ENCODE data around the gene NCAPG. TPM values are rescaled to one million over a fixed set of nuclear protein-coding genes. Genes with fewer than 3 reads are reported as not detected.

NCAPG gene
- total RNA-seq, 1 donor from 2014 or later = 66.9 TPM

DNA sequence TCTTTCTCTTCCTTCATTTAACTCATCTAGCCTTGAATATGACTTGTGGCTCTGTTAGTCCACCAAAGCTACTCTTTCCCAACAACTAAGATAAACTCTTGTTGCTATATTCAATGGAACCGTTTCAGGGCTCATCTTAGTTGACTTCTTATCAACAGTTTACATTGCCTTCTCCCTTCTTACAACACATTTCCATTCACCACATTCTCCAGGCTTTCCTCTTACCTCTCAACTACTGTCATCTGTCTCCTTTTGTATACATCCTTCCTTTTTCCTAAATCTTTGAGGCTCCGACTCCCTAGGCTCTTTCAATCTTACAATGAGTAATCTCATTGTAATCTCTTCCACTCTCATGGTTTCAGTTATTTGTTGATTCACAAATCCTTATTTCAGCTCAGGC, 58.5 kb downstream of the NCAPG start:
- no peak for DNase-seq (ENCODE audit: low read depth)
- no peak for TF ChIP-seq CTCF (conservative IDR thresholded peaks at IDR 0.05; ENCODE audit: low read depth, low read length)
- H3K4me3 ChIP-seq (ENCODE audit: low read depth, low read length) = no peak overlapping the region

DNA sequence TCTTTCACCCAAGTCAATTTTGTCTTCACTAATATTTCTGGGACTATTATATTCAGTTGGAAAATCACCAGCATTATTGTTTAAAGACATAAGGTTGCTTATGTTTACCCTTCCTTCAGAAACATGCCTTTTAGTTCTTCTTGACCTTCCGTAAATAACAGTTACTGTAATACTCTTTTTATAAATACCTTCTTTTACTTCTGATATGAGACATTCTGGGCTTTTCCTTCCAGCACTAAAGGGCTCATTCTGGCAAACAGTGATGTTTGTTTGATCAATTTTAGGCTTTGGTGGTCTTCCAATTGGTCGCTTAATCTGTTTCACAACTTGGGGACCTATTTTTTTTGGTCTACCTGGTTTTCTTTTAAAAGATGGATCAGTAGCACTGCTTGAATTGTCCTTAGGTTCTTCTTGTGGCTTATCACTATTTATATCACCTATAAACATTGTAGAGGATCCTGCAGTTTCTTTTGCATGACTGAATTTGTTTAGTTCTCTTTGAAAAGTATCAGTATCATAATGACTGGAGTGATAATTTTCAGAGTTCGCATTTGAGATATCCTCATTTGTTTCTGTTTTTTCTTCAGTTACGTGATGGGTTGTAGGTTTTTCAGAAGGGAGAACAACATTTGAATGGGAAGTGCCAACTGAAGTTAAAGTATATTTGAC, 64.8 kb downstream of the NCAPG start:
- TF ChIP-seq CTCF (conservative IDR thresholded peaks at IDR 0.05; ENCODE audit: low read depth, low read length) = no peak
- DNase-seq (ENCODE audit: low read depth) = no peak
- H3K4me3 ChIP-seq (ENCODE audit: low read depth, low read length) = no peak overlapping the region

- H3K4me3 ChIP-seq (ENCODE audit: low read depth, low read length) = no peak overlapping the region
- TF ChIP-seq CTCF (conservative IDR thresholded peaks at IDR 0.05; ENCODE audit: low read depth, low read length) = no peak
- DNase-seq (ENCODE audit: low read depth) = no peak
Observed at GRCh38 chr4:17876943-17877342, 66.2 kb downstream of the NCAPG start.

GRCh38 chr4:17877661-17878060, 66.9 kb downstream of the NCAPG start:
- TF ChIP-seq CTCF (conservative IDR thresholded peaks at IDR 0.05; ENCODE audit: low read depth, low read length) = no peak
- no peak for DNase-seq (ENCODE audit: low read depth)
- no peak overlapping the region for H3K4me3 ChIP-seq (ENCODE audit: low read depth, low read length)

GRCh38 chr4:17884063-17884462, 73.3 kb downstream of the NCAPG start:
- TF ChIP-seq CTCF (conservative IDR thresholded peaks at IDR 0.05; ENCODE audit: low read depth, low read length) = no peak
- DNase-seq (ENCODE audit: low read depth) = no peak
- no peak overlapping the region for H3K4me3 ChIP-seq (ENCODE audit: low read depth, low read length)

DNA sequence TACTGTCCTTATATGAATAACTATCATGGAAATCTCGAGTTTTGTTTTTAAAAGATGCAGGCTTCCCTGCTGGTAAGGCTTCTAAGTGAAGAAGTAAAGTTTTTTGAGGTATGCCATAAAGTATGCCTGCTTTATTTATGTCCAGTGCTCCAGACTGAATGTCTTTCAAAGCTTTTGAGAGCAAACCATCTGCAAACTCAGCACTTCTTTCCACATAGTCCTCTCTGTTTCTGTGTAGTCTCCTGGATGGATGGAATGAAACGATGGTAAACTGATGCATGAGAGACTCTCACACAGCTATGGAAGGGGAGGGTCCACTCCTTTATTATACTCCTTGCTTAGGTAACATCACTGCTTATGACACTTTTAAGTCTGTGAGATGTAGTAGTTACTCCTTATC, 73.7 kb downstream of the NCAPG start:
- TF ChIP-seq CTCF (conservative IDR thresholded peaks at IDR 0.05; ENCODE audit: low read depth, low read length) = no peak
- no peak for DNase-seq (ENCODE audit: low read depth)
- no peak overlapping the region for H3K4me3 ChIP-seq (ENCODE audit: low read depth, low read length)

- H3K4me3 ChIP-seq (ENCODE audit: low read depth, low read length) = no peak overlapping the region
- TF ChIP-seq CTCF (conservative IDR thresholded peaks at IDR 0.05; ENCODE audit: low read depth, low read length) = no peak
- DNase-seq (ENCODE audit: low read depth) = no peak
Observed at GRCh38 chr4:17889692-17890091, 78.9 kb downstream of the NCAPG start.
